ENCODE results near the gene PPP4R3A.
"Not testable (repeated sequence)": the region's sequence is repeated elsewhere in the genome, so short reads cannot be mapped to it uniquely, and the experiment has no call there.

The PPP4R3A gene

GRCh38 chr14:91494392-91495065, 15.6 kb downstream of the PPP4R3A start:
- H3K9me3 ChIP-seq; H3K27me3 ChIP-seq (ENCODE audit: low read depth); H3K4me3 ChIP-seq; DNase-seq (ENCODE audit: low spot score in 2 of 2); in situ Hi-C loops (cut with MboI; ENCODE audit: low sequenced_read_pairs): not testable (repeated sequence)
- Histone ChIP-seq H3K4me1 (peaks cover 28% of the 10 kb centered on the region), H3K36me3 (replicated peaks) (peaks cover 18% of the 10 kb centered on the region)

DNA sequence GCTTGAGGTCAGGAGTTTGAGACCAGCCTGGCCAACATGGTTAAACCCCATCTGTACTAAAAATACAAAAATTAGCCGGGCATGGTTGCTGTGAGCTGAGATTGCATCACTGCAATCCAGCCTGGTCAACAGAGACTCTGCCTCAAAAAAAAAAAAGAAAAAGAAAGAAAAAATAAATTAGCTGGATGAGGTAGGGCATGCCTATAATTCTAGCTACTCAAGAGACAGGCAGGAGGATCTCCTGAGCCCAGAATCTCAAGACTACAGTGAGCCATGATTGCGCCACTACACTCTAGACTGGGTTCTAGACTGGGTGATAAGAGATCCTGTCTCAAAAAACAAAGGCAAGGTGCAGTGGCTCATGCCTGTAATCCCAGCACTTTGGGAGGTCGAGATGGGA, 16.9 kb downstream of the PPP4R3A start:
- H3K36me3 ChIP-seq (replicated peaks) = peaks cover 14% of the 10 kb centered on the region
- no peaks in the 10 kb centered on the region for H3K9me3 ChIP-seq
- H3K4me3 ChIP-seq = no peak overlapping the region
- DNase-seq (ENCODE audit: low spot score in 2 of 2) = no peak
- no peaks in the 10 kb centered on the region for H3K27me3 ChIP-seq (ENCODE audit: low read depth)
- H3K4me1 ChIP-seq = peaks cover 28% of the 10 kb centered on the region
- in situ Hi-C loops (cut with MboI; ENCODE audit: low sequenced_read_pairs) = no loop called here

GRCh38 chr14:91484744-91485143, 25.4 kb downstream of the PPP4R3A start:
- H3K4me1 ChIP-seq = peaks cover 18% of the 10 kb centered on the region
- H3K4me3 ChIP-seq = no peak overlapping the region
- in situ Hi-C loops (cut with MboI; ENCODE audit: low sequenced_read_pairs) = no loop called here
- peak; percentile 43 to 94 for DNase-seq (ENCODE audit: low spot score in 2 of 2)
- no peaks in the 10 kb centered on the region for H3K9me3 ChIP-seq
- H3K36me3 ChIP-seq (replicated peaks) = peaks cover 59% of the 10 kb centered on the region
- H3K27me3 ChIP-seq (ENCODE audit: low read depth) = no peaks in the 10 kb centered on the region

DNA sequence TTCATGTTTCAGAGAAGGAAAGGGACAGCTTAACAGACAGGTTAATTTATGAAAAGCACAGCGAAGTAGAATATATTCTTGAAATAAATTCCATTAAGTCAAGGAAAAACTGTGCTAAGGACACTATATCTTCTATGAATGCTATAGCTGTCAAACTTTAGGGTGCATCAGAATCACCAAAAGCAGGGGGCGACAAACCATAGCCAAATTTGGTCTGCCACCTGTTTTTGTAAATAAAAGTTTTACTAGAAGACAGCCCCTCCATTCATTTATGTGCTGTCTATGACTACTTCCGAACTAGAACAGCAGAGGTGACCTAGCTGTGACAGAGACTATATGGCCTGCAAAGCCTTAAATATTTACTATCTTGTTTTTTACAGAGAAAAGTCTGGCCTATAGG, 25.9 kb downstream of the PPP4R3A start:
- peaks cover 63% of the 10 kb centered on the region for H3K36me3 ChIP-seq (replicated peaks)
- H3K4me3 ChIP-seq = no peak overlapping the region
- H3K9me3 ChIP-seq = no peaks in the 10 kb centered on the region
- in situ Hi-C loops (cut with MboI; ENCODE audit: low sequenced_read_pairs) = no loop called here
- H3K4me1 ChIP-seq = peaks cover 18% of the 10 kb centered on the region
- H3K27me3 ChIP-seq (ENCODE audit: low read depth) = no peaks in the 10 kb centered on the region
- no peak for DNase-seq (ENCODE audit: low spot score in 2 of 2)

DNA sequence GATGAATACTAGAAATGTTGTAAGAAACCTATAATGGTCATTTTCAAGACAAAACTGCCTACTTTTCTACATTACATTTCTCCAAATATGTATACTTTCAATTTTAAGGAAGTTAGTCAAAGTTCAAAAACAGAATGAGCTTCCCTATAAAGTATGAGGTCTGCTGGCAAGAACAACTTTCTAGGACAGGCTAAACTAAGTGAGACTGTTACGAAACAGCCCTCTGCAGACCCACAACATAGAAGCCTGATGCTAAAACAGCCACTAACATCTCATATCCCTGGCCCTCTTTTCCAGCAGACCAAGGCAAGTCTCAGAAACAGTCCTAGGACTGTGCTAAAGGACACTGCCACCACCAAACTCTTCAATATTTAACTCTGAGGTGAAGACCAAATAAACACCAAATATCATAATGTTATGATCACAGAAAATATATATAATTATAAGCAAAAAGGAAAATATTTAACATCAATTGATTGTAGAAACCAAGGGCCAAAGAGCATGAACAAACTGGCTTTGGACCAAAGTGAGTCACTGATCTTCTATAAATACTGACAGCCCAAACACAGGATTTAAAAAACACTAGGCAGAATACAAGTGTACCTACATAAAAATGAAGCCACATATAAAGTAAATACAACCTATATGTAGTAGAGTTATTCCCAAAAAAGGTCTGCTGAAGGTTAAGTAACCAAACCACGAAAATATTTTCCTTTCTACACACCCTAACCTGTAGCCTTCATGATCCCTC, 27.7 kb downstream of the PPP4R3A start:
- no peak for DNase-seq (ENCODE audit: low spot score in 2 of 2)
- Histone ChIP-seq H3K9me3 (no peaks in the 10 kb centered on the region), H3K4me3 (no peak overlapping the region), H3K36me3 (replicated peaks) (peaks cover 80% of the 10 kb centered on the region), H3K27me3 (ENCODE audit: low read depth) (no peaks in the 10 kb centered on the region), H3K4me1 (peaks cover 18% of the 10 kb centered on the region)
- in situ Hi-C loops (cut with MboI; ENCODE audit: low sequenced_read_pairs) = no loop called here

- no peaks in the 10 kb centered on the region for H3K9me3 ChIP-seq
- no peak for DNase-seq (ENCODE audit: low spot score in 2 of 2)
- H3K4me3 ChIP-seq = no peak overlapping the region
- H3K27me3 ChIP-seq (ENCODE audit: low read depth) = no peaks in the 10 kb centered on the region
- in situ Hi-C loops (cut with MboI; ENCODE audit: low sequenced_read_pairs) = no loop called here
- no peaks in the 10 kb centered on the region for H3K4me1 ChIP-seq
- H3K36me3 ChIP-seq (replicated peaks) = peaks cover 97% of the 10 kb centered on the region
These were observed 32.7 kb downstream of the PPP4R3A start for GRCh38 chr14:91477388-91477787.

GRCh38 chr14:91473046-91473445, 37.1 kb downstream of the PPP4R3A start:
- Histone ChIP-seq H3K27me3 (ENCODE audit: low read depth) (no peaks in the 10 kb centered on the region), H3K9me3 (no peaks in the 10 kb centered on the region), H3K36me3 (replicated peaks) (peaks cover 88% of the 10 kb centered on the region), H3K4me3 (no peak overlapping the region), H3K4me1 (no peaks in the 10 kb centered on the region)
- in situ Hi-C loops (cut with MboI; ENCODE audit: low sequenced_read_pairs) = no loop called here
- no peak for DNase-seq (ENCODE audit: low spot score in 2 of 2)

DNA sequence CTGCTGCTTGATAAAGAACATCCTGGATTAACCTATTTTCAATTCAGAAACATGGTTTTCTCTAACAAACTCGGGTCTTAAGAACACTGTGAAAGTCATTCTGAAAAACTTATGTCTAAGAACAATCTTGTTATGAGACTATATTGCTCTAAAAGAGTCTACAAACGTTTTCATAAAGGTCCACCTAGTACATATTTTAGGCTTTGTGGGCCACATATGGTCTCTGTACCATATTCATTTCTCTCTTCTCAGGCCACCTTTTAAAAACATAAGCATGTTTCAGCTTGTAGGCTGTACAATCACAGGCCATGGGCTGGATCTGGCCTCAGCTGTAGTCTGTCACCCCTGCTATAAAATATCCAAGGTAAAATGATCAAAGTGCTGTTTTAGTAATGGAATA, 39.9 kb downstream of the PPP4R3A start:
- H3K4me1 ChIP-seq = peaks cover 14% of the 10 kb centered on the region
- peaks cover 75% of the 10 kb centered on the region for H3K36me3 ChIP-seq (replicated peaks)
- no peak overlapping the region for H3K4me3 ChIP-seq
- in situ Hi-C loops (cut with MboI; ENCODE audit: low sequenced_read_pairs) = no loop called here
- DNase-seq (ENCODE audit: low spot score in 2 of 2) = no peak
- no peaks in the 10 kb centered on the region for H3K27me3 ChIP-seq (ENCODE audit: low read depth)
- no peaks in the 10 kb centered on the region for H3K9me3 ChIP-seq

- Histone ChIP-seq H3K4me3 (no peak overlapping the region), H3K4me1 (peaks cover 21% of the 10 kb centered on the region), H3K9me3 (no peaks in the 10 kb centered on the region), H3K36me3 (replicated peaks) (peaks cover 69% of the 10 kb centered on the region), H3K27me3 (ENCODE audit: low read depth) (no peaks in the 10 kb centered on the region)
- peak in 1 of 2 experiments; percentile 30 for DNase-seq (ENCODE audit: low spot score in 2 of 2)
- in situ Hi-C loops (cut with MboI; ENCODE audit: low sequenced_read_pairs) = no loop called here
These were observed 43.9 kb downstream of the PPP4R3A start for GRCh38 chr14:91466192-91466591.

DNA sequence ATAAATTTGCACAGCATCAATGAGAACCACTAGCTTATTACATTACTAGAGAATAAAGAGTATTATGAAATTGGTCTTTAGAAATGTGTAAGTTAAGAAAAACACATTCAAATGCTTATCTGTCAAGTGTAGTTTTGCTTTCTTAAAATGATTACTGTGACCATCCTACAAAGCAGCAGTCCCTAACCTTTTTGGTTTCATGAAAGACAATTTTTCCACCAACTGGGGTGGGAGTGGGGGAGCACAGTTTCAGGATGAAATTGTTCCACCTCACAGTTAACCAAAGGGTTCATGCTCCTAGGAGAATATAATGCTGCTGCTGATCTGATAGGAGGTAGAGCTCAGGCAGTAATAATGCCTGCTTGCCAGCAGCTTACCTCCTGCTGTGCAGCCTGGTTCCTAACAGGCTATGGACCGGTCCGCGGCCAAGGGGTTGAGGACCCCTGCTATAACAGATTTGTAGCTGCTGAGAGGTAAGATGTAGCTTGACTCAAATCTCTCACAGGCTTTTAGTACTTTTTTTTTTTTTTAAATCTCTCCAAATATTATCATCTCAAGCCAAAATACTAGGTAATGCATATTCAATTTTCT, 45.4 kb downstream of the PPP4R3A start:
- Histone ChIP-seq H3K4me3 (no peak overlapping the region), H3K36me3 (replicated peaks) (peaks cover 68% of the 10 kb centered on the region), H3K9me3 (no peaks in the 10 kb centered on the region), H3K27me3 (ENCODE audit: low read depth) (no peaks in the 10 kb centered on the region), H3K4me1 (peaks cover 21% of the 10 kb centered on the region)
- DNase-seq (ENCODE audit: low spot score in 2 of 2) = peak in 1 of 2 experiments; percentile 58
- in situ Hi-C loops (cut with MboI; ENCODE audit: low sequenced_read_pairs) = no loop called here

GRCh38 chr14:91458612-91459011, 51.5 kb downstream of the PPP4R3A start:
- no peaks in the 10 kb centered on the region for H3K9me3 ChIP-seq
- no peaks in the 10 kb centered on the region for H3K27me3 ChIP-seq (ENCODE audit: low read depth)
- in situ Hi-C loops (cut with MboI; ENCODE audit: low sequenced_read_pairs) = no loop called here
- peaks cover 69% of the 10 kb centered on the region for H3K36me3 ChIP-seq (replicated peaks)
- no peak for DNase-seq (ENCODE audit: low spot score in 2 of 2)
- H3K4me3 ChIP-seq = no peak overlapping the region
- H3K4me1 ChIP-seq = peaks cover 10% of the 10 kb centered on the region

GRCh38 chr14:91456283-91456682, 53.8 kb downstream of the PPP4R3A start:
- H3K4me1 ChIP-seq = peaks cover 10% of the 10 kb centered on the region
- no peak overlapping the region for H3K4me3 ChIP-seq
- H3K27me3 ChIP-seq (ENCODE audit: low read depth) = no peaks in the 10 kb centered on the region
- H3K9me3 ChIP-seq = no peaks in the 10 kb centered on the region
- DNase-seq (ENCODE audit: low spot score in 2 of 2) = no peak
- in situ Hi-C loops (cut with MboI; ENCODE audit: low sequenced_read_pairs) = no loop called here
- peaks cover 45% of the 10 kb centered on the region for H3K36me3 ChIP-seq (replicated peaks)

- in situ Hi-C loops (cut with MboI; ENCODE audit: low sequenced_read_pairs) = no loop called here
- Histone ChIP-seq H3K4me1 (peaks cover 10% of the 10 kb centered on the region), H3K27me3 (ENCODE audit: low read depth) (no peaks in the 10 kb centered on the region), H3K9me3 (no peaks in the 10 kb centered on the region), H3K36me3 (replicated peaks) (peaks cover 30% of the 10 kb centered on the region), H3K4me3 (no peak overlapping the region)
- DNase-seq (ENCODE audit: low spot score in 2 of 2) = no peak
These were observed 55.5 kb downstream of the PPP4R3A start for GRCh38 chr14:91454580-91454979.

- in situ Hi-C loops (cut with MboI; ENCODE audit: low sequenced_read_pairs) = no loop called here
- Histone ChIP-seq H3K4me3 (no peak overlapping the region), H3K36me3 (replicated peaks) (peaks cover 27% of the 10 kb centered on the region), H3K9me3 (no peaks in the 10 kb centered on the region), H3K4me1 (peaks cover 10% of the 10 kb centered on the region), H3K27me3 (ENCODE audit: low read depth) (no peaks in the 10 kb centered on the region)
- DNase-seq (ENCODE audit: low spot score in 2 of 2) = no peak
These were observed 56.0 kb downstream of the PPP4R3A start for GRCh38 chr14:91454155-91454554.
